Testis (tissue), 2 donors: ENCODE results near the gene LRRC18.

ENCODE experiments used
- CTCF ChIP-seq, 3 experiments: fragments of 450-650 bp in 2 of 3; fragments of 200-600 bp in 1 of 3; sonication (generic) in 1 of 3; IDR thresholded peaks; one replicate each; pipeline ENCODE4 v1.5.1; 2016 to 2019; ENCODE audit warnings: antibody characterized with exemption in 3 of 3, mild to moderate bottlenecking in 2 of 3, moderate library complexity in 1 of 3
- POLR2A ChIP-seq: fragments of 450-650 bp; IDR thresholded peaks from one replicate; pipeline ENCODE4 v1.6.1; 2017; ENCODE audit warnings: antibody characterized with exemption, mild to moderate bottlenecking, moderate library complexity

- TF ChIP-seq CTCF (IDR thresholded peaks at IDR 0.05) = no peak
- TF ChIP-seq POLR2A = no peak
Observed at GRCh38 chr10:48938281-48938680, 1.4 kb downstream of the LRRC18 start.
